ENCODE data around the gene TMEM255B. TPM values are rescaled to one million over a fixed set of nuclear protein-coding genes. Genes with fewer than 3 reads are reported as not detected.

TMEM255B gene
- total RNA-seq, 2 experiments from 2014 or later = 1.0 to 1.2 TPM

DNA sequence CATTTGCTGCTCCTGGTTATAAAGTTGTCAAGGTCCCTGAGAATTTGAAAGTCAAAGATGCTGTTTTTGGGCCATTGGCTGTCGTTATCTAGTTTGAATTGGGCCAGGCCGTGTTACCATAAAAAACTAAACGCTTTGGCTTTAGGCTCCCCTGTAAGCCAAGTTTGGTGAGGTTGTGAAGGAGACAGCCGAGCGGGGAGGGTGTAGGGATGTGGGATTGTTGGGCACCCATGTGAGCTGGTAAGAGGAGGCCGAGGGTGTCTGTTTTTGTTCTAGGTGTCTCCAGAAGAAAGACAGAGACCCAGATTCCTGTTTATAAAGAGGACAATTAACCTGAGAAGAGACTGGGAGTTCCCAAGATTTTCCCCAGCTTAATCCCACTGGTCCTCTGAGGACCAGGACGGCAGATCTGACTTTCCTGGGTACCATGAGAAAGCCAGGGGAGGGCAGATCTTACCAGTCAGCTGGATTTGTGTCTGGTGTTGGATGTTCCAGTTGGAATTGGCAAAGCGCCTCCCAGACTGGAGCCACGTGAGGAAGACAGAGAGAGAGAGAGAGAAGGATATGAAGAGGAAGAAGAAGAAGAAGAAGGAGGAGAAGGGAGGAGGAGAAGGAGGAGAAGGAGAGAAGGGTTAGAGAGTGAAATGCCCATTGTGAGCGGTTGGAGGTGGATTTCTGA is 25.1 kb downstream of the TMEM255B start:
- Mint-ChIP-seq H3K36me3 (ENCODE audit: low read depth) (no peaks in the 10 kb centered on the region), H3K4me3 (no peak overlapping the region), H3K9me3 (no peaks in the 10 kb centered on the region), H3K4me1 (ENCODE audit: low read depth) (no peaks in the 10 kb centered on the region), H3K27me3 (peaks cover 20% of the 10 kb centered on the region), H3K27ac (no peak overlapping the region)
- H3K4me1 ChIP-seq (ENCODE audit: insufficient read depth, low read length) = no peaks in the 10 kb centered on the region
- no peak overlapping the region for H3K4me3 ChIP-seq (ENCODE audit: low read length)
- intact Hi-C loops (cut with DNase I, micrococcal nuclease) = no loop called here
- ATAC-seq (ENCODE audit: poor library complexity) (no peak), DNase-seq (peak in 1 of 14 experiments; percentile 16)
- H3K9me3 ChIP-seq (ENCODE audit: control insufficient read depth in 1 of 2, insufficient read depth in 1 of 2, low read length in 2 of 2) = no peaks in the 10 kb centered on the region
- H3K36me3 ChIP-seq (ENCODE audit: insufficient read depth, low read length) = no peaks in the 10 kb centered on the region
- TF ChIP-seq, protein P1, sequence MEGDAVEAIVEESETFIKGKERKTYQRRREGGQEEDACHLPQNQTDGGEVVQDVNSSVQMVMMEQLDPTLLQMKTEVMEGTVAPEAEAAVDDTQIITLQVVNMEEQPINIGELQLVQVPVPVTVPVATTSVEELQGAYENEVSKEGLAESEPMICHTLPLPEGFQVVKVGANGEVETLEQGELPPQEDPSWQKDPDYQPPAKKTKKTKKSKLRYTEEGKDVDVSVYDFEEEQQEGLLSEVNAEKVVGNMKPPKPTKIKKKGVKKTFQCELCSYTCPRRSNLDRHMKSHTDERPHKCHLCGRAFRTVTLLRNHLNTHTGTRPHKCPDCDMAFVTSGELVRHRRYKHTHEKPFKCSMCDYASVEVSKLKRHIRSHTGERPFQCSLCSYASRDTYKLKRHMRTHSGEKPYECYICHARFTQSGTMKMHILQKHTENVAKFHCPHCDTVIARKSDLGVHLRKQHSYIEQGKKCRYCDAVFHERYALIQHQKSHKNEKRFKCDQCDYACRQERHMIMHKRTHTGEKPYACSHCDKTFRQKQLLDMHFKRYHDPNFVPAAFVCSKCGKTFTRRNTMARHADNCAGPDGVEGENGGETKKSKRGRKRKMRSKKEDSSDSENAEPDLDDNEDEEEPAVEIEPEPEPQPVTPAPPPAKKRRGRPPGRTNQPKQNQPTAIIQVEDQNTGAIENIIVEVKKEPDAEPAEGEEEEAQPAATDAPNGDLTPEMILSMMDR (IDR thresholded peaks at IDR 0.05) = no peak
- no peak overlapping the region for H3K27ac ChIP-seq (ENCODE audit: low read depth in 1 of 2, low read length in 2 of 2)
- CTCF ChIA-PET = no interaction called here
- H3K27me3 ChIP-seq (ENCODE audit: control insufficient read depth in 1 of 2, insufficient read depth in 2 of 2, low read length in 2 of 2) = peaks cover 0 to 3% of the 10 kb centered on the region in 2 experiments
- POLR2A ChIA-PET = no interaction called here

DNA sequence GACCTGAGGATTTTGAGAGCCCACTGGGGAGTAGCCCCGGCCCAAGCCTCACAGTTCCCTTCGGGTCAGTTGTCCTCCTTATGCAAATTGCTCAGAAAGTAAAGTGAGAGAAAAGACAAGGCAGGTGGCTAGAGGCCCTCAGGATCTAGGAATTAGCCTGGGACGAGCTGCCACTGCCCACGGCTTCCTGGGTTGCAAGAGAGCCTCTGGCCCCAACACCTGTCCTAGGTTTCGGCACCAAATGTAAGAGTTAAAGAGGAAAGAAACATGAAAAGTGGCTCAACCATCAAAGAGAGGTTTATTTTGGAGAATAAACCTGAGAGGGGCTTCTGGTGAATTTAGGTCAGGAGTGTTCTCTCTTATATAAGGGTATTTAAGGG is 25.6 kb downstream of the TMEM255B start:
- H3K36me3 Mint-ChIP-seq (ENCODE audit: low read depth) = no peaks in the 10 kb centered on the region

DNA sequence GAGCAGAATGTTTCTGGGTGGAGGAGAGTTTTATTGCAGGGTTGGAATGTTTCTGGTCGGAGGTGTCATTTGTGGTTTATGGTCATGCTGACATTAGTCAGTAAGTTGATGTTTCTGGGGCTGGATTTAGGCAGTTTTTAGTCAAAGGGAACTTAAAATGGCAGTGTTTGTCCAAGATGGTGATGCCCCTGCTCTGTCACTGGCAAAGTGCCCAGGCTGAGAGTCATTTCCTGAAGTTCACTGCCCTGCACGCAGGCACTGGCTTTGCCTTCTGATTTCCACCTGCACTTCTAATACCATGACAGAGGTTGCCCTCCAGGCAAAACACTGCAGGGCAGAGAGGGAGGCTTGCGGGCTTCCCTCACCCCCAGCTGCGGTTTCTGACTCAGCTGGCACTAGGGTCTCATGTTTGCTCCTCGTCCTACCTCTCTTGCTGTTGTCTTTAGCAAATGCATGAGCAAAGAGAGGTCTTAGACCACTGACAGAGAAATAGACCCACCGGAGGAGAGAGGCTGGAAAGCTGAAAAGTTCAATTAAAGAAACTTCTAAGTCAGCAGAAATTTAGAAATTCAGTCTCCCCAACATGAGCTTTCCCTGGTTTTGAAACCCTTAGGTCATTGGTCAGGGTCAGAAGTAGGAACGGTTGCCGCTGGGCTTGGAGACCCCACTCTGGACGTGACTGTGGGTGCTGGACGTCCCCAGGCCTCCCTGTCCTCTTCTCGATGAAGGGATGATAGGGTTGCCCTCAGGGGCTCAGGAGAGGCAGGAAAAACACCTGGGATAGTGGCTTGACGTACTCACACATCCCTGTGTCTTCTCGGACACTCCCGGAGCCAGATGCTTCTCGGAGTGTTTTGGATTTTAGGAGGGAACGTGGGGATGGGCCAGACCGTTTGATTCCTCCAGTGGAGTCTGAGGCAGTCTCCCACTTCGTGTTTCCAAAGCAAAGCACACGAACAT is 26.3 kb downstream of the TMEM255B start:
- Mint-ChIP-seq H3K27me3 (peaks cover 22% of the 10 kb centered on the region), H3K36me3 (ENCODE audit: low read depth) (no peaks in the 10 kb centered on the region), H3K4me3 (no peak overlapping the region), H3K9me3 (no peaks in the 10 kb centered on the region), H3K27ac (no peak overlapping the region), H3K4me1 (ENCODE audit: low read depth) (no peaks in the 10 kb centered on the region)
- no peaks in the 10 kb centered on the region for H3K4me1 ChIP-seq (ENCODE audit: insufficient read depth, low read length)
- ATAC-seq (ENCODE audit: poor library complexity) = no peak
- peak in 1 of 14 experiments; percentile 11 for DNase-seq
- no peak overlapping the region for H3K27ac ChIP-seq (ENCODE audit: low read depth in 1 of 2, low read length in 2 of 2)
- H3K4me3 ChIP-seq (ENCODE audit: low read length) = no peak overlapping the region
- intact Hi-C loops (cut with DNase I, micrococcal nuclease) = no loop called here
- ChIA-PET CTCF (no interaction called here), POLR2A (no interaction called here)
- H3K36me3 ChIP-seq (ENCODE audit: insufficient read depth, low read length) = no peaks in the 10 kb centered on the region
- TF ChIP-seq, protein P1 (IDR thresholded peaks at IDR 0.05) = no peak
- peaks cover 0 to 3% of the 10 kb centered on the region in 2 experiments for H3K27me3 ChIP-seq (ENCODE audit: control insufficient read depth in 1 of 2, insufficient read depth in 2 of 2, low read length in 2 of 2)
- H3K9me3 ChIP-seq (ENCODE audit: control insufficient read depth in 1 of 2, insufficient read depth in 1 of 2, low read length in 2 of 2) = no peaks in the 10 kb centered on the region

More for the DNA sequence above, 25.6 kb downstream of the TMEM255B start:
- ATAC-seq (ENCODE audit: poor library complexity) (no peak), DNase-seq (no peak)
- intact Hi-C loops (cut with DNase I, micrococcal nuclease) = no loop called here
- Mint-ChIP-seq H3K27me3 (peaks cover 22% of the 10 kb centered on the region), H3K4me1 (ENCODE audit: low read depth) (no peaks in the 10 kb centered on the region), H3K9me3 (no peaks in the 10 kb centered on the region), H3K27ac (no peak overlapping the region), H3K4me3 (no peak overlapping the region)
- H3K27me3 ChIP-seq (ENCODE audit: control insufficient read depth in 1 of 2, insufficient read depth in 2 of 2, low read length in 2 of 2) = peaks cover 0 to 3% of the 10 kb centered on the region in 2 experiments
- H3K4me3 ChIP-seq (ENCODE audit: low read length) = no peak overlapping the region
- H3K36me3 ChIP-seq (ENCODE audit: insufficient read depth, low read length) = no peaks in the 10 kb centered on the region
- CTCF ChIA-PET = no interaction called here
- POLR2A ChIA-PET = no interaction called here
- no peaks in the 10 kb centered on the region for H3K9me3 ChIP-seq (ENCODE audit: control insufficient read depth in 1 of 2, insufficient read depth in 1 of 2, low read length in 2 of 2)
- no peak overlapping the region for H3K27ac ChIP-seq (ENCODE audit: low read depth in 1 of 2, low read length in 2 of 2)
- TF ChIP-seq, protein P1 (IDR thresholded peaks at IDR 0.05) = no peak
- H3K4me1 ChIP-seq (ENCODE audit: insufficient read depth, low read length) = no peaks in the 10 kb centered on the region

Data from CD4-positive, alpha-beta T cell (primary cell).